NCI-H2196 (cell line): ENCODE measurements around the gene COL26A1.
"Not testable (repeated sequence)": the region's sequence is repeated elsewhere in the genome, so short reads cannot be mapped to it uniquely, and the experiment has no call there.

Experiments used
- DNase-seq: peaks from one replicate; lab custom pipeline; 2025; ENCODE audit not compliant: unreplicated experiment; lab: John Stamatoyannopoulos, UW

COL26A1 gene

DNA sequence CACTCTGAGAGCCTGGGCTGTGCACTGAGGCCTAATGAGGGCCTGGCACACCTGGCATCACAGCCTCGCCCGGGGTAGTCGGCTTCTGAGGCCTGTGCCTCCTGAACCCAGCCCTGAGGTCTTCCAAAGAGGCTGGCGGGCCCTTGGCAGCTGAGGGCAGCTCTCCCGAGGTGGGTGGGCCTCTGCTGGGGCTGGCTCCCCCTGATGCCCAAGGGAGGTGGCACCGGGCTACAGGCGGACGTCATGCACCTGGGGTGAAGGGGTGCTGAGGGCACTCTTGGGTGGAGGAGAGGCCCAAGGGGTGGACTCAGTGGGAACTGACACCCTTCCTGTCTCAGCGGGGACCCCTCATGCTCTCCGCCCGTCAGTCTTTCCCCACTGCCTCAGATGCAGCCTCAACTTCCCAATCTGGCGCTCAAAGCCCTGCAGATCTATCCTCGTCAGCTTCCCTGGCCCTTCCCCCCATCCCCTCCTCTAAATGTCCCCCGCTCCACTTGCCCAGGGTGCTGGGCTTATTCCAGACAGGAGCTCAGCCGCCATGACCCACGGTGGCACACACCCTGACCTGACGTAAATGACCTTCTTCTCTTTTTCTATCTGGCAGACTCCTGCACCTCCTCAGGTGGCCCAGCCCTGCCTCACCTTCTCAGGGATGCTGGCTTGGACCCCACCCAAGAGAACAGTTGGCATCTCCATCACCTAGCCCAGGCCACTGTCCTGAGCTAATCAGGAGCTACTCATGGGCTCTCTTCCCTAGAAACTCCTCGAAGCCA is 228.2 kb downstream of the COL26A1 start:
- DNase-seq: no peak

DNA sequence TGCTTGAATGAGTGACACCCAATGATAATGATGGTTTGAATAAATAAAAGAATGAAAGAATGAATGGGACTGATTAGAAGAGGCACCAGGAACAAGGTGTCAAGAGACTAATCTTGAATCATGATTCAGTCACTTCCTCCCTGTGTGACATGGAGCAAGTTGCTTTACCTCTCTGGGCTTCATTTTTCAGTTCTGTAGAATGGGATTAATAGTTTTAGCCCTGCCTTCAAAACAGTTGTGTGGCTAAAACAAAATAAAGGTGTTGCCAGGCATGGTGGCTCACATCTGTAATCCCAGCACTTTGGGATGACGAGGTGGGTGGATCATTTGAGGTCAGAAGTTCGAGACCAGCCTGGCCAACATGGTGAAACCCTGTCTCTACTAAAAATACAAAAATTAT is 228.8 kb downstream of the COL26A1 start:
- DNase-seq: no peak

DNA sequence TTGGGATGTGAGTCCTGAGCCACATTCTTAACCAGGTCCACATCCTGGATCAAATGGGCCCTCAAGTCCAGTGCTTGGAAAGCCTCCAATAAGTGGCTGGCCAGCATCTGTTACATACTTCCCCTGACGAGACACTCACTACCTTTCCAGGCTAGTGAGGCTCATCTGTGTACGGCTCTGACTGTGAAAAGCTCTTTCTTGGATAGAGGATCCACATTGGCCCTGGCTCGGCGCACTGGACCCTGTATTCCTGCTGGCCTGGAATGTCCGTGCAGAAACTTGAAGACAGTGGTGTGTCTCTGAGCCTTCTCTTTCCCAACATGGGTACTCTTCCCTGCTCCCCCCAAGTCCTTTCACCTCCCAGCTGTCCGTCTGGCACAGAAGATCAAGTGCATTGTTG is 230.9 kb downstream of the COL26A1 start:
- no peak for DNase-seq

DNA sequence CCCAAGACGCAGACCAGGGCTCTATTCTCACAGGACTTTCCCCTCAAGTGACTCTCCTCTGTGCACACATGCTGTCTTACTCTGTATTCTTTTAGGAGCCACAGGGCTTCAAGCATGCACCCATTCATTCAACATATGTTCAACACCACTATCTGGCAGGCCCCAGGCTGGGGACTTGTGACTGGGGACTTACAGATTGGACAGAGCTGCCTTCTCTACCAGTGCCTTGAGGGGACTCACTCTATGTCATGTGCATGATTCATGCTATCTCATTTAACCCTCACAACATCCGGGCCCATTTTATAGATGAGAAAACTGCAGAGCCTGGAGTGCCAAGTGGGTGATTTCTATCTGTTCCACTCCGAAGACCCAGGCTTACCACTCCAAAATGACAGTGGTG is 232.1 kb downstream of the COL26A1 start:
- no peak for DNase-seq

DNA sequence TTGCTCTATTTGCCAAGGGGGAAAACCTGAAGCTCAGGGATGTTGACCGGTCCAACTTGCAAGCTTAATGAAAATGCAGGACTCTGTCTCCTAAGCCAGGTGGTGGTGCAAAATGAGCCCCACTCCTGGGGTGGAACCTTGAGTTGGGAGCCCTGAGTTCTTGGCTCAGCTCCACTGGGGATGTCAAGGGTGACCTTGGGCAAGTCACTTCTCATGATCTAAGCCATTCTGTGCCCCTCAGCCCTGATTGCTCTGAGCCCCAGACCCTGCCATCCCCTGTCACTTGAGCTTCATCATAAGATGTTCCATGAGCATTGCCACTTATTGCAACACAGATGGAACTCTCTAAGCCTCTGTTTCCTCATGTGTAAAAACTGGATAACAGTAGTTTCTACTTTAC is 232.6 kb downstream of the COL26A1 start:
- DNase-seq: no peak

DNA sequence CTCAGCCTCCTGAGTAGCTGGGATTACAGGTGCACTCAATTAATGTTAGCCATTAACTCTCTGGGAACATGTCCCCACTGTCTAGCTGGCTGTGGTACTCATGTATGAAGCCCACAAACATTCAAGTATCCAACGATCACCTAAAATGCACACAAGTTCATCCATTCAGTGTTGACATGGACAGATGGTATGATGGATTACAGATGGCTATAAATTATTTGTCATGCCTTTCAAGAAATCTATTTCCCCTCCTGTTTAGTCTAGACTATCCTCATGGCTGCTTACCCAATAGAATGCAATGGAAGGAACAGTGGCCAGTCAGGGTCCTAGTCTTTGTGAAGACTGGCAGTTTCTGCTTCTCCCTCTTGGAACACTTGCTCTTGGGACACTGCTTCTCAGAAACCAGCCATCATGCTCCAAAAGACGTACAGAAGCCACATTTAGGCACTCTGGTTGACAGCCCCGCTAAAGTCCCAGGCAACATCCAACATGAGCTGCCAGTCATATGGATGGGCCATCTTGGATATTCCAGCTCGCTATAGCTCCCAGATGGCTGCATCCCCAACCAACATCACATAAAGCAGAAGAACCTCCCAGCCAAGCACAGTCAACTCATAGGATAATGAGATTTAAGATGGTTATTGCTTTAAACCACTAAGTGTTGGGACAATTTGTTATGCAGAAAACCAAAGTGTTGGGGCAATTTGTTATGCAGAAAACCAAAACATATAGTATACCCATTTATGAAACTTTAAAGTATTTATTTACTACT is 233.3 kb downstream of the COL26A1 start:
- no peak for DNase-seq

DNA sequence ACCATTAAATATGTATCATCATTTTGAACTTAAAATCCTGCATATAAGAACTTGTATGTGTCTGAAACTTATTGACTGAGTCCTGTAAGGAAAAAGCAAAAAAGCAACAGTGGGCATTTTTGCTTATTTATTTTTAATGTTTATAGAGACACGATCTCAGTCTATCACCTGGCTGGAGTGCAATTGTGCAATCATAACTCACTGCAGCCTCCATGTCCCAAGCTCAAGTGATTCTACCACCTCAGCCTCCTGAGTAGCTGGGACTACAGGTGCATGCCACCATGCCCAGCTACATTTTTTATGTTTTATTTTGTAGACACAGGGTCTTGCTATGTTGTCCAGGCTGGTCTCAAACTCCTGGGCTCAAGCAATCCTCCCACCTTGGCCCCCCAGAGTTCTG is 234.2 kb downstream of the COL26A1 start:
- DNase-seq: no peak

DNA sequence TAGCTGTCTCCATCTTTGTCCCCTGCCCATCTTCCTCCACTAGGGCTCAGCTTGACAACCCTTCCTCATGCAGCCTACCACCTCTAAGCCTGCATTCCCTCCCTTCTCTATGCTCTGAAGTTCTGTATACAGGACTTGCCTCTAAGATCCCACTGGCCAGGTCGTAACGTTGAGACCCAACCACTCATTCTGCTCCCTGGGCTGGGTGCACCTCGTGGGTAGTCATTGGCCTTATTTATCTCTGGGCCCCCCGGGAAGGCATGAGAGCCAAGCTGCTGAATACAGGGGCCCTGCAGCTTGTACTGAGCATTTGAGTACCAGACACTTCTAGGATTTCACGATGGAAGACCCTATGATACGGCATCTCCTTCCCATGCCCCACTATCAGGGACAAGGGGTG is 235.3 kb downstream of the COL26A1 start:
- DNase-seq: no peak

DNA sequence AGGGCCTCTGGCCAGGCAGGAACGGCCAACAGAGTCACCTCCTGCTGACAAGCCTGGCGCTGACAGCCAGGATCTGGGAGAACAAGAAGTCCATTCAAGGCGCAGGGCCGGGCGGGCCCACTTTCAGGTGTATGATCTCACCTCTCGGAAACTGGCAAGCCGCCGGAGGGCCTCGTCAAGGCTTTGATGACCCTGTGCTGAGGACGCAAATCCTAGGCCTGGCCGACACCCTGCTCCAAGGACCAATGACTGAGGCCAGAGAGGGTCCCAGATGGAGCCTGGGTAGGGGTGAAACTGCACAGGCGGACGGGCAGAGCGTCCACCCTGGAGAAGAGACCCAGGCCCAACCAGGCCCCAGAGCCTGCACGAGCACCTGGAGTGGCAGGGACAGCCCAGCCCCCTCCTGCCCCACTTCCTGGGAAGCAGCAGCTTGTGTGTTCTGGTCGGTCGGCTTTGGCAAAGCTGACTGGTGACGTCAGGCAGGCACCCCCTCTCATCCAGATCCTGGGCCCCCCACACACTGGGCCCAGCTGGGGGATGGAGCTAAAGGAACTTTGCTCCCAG is 235.8 kb downstream of the COL26A1 start:
- no peak for DNase-seq

DNA sequence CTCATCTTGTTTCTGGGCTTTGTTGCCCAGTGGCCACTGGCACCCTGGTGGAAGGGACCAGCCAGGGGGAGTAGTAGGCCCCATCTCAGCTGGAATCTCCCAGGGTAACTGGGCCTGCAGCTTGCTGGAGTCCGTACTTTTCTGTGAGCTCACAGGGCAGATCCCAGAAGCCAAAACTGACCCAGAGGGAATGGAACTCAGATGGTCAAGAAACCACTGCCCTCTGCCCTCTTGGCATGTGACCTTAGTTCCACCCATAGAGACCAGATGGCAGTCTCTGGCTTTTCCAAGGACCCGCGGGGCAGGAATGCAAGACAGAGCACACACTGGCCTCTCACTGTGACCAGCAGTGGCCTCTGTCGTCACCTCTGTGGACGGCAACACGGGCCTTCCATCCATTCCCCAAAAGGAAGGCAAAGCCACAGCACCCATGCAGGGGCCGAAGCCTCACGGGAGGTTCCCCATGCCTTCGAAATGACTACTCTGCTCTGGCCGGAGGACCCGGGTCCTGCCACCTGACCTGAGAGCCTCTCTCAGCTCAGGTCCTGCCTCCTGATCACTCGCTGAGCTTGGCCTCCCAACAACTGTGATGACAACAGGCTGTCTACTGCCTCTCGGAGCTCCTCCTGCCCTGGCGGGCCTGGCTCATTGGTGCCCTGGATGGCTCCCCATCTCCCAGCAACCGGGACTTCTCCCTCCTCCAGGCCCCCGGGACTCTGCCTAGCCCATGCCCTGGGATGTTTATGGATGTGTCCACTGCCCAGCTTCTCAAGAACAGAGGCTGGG is 236.5 kb downstream of the COL26A1 start:
- no peak for DNase-seq

DNA sequence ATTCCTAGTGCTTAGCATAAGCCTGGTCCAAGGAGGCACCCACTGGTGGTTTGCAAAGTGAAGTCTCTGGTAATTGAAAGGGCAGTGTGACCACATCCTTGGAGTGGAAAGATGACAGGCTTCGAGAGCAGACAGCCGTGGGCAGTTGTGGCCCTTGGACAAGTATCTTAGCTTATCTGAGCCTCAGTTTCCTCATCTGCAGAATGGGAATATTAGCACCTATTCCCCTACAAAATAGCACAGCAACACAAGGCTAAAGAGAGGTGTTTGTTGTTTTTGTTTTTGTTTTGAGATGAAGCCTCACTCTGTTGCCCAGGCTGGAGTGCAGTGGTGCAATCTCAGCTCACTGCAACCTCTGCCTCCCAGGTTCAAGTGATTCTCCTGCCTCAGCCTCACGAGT is 237.1 kb downstream of the COL26A1 start:
- DNase-seq: no peak

DNA sequence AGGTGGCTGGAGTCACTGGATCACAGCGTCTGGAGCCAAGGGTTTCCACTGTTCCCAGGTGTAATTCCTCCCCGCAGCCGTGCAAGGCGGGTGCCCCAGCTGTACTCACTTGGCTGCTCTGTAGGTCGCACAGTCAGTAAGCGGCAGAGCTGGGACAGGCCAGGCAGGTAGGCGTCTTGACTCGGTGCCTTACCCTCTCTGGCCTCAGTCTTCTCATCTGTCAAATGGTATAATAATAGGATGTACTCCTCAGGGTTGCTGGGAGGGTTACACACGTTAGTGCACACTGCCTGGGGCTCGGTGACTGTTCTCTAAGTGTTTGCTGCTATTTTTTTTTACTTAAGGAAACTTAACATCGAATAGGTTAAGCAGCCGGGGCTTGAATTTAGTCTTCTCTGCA is 239.4 kb downstream of the COL26A1 start:
- no peak for DNase-seq

DNA sequence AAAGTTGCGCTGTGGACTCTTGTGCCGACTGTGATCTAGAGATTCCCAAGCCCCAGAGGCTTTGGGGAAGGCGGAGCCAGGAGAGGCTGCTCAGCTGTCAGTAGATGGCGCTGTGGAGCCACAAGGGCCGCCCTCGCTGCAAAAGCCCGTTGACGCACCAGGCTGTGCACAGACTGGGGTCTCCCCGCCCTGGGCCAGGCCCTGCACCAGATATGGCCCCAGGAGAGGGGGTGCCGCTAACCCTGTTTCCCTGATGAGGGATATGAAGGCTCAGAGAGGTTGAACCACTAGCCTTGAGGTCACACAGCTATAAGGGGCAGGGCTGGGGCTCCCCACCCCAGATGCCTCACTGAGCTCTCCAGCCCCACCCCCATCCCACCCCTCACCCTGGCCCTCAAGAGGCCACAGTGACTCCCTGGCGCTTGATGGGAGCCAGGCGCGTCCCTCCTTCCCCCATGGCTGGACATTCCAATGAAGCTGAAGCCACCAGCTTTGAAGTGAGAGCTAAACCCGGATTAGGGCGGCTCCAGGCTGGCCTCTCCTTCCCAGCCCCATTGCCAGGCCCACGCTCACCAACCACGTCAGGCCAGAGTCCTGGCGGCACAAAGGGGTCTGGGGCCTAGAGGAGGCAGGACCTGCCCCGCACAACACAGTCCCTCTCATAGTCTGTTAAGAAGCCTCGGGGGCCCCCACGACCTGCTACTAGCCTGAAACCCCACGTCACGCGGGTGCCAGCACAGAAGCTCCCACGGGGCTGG is 240.0 kb downstream of the COL26A1 start:
- DNase-seq: peak; percentile 86

DNA sequence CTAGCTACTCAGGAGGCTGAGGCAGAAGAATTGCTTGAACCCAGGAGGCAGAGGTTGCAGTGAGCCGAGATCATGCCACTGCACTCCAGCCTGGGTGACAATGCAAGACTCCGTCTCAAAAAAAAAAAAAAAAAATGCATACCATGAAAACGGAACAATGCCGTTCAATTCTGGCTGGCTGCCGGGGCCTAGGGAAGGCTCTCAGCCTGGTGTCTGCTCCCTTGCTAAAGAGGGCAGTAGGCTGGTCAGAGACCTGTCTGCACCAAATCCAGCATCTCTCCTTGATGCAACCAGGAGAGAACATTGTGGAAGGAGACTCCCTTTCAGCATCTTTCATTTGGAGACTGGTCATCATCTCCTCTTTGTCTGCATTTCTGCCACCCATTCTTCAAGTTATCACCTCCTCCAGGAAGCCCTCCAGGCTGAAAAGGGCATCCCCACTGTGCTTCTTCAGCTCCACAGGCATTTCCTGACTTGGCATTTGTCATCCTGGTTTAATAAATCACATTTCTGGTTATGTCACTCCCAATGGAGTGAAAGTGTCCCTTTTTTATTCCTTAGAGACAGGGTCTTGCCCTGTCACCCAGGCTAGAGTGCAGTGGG is 241.8 kb downstream of the COL26A1 start:
- no peak for DNase-seq

DNA sequence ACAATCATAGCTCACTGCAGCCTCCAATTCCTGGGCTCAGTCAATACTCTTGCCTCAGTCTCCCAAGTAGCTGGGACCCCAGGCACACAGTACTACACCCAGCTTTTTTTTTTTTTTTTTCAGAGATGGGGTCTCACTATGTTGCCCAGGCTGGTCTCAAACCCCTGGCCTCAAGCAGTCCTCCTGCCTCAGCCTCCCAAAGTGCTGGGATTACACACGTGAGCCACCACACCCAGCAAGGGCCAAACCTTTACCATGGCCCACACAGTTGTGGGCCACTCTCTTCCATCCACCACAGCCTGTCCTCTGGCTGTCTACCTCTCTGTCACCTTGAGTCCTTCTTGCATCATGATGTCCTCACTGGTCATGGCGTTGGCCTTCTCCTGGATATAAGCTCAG is 242.3 kb downstream of the COL26A1 start:
- not testable (repeated sequence) for DNase-seq

DNA sequence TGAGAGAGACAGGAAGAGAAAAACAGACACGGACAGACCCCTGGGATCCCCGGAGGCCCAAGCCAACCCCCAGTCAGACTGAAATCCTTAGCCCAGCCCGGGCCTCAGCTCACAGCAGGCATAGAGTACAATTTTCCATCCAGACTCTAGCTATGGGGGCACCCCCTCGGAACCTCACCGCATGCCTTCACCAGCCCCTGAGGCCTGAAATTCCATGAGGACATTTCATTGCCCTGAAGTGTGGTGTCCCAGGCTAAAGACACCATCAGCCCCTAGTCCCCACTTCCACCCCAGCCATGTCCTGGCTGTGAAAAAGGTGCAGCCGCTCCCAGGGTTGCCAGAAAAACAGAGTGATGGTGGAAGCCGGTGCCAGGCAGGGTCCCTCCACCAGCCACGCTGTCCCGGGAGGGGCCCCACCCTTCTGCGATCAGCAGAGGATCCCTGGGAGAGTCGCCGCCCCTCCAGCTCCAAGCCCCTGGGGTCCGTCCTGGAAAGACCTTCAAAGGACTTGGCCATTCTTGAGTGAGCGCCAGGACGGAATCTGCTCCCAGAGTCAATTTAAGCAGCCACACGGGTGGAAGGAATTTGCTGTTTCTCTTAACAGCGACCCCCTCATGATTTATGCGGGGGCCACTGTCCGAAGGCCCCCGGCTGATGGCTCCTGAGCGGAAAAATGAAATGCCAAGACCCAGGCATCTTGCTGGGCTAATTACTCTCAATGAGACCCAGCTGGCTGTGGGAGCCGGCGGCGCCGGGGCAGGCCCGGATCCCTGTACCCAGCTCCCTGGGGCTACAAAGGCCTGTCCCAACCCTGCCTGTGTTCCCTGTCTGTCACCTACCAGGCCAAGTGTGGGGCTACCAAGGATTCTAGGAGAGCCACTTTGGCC is 243.2 kb downstream of the COL26A1 start:
- DNase-seq: no peak

DNA sequence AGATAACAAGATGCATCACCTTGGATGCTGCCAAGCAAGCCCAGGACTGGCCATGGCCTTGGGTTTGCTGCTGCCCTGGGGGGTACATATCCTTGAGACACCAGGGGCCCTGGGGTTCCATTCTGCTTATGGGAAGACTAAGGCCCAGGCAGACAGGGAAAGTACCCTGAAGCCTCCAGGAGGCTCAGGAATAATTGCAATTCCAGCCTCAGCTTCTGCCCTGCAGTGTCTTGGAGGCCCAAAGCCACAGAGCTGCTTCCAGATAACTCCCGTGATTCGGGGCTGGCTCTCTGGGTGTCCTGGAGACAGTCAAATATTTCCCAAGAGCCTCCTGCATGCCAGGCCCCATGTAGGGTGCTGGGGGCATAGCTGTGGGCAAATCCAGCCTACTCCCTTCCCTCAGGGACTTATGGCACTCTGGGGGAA is 243.8 kb downstream of the COL26A1 start:
- no peak for DNase-seq
